Measurements from ENCODE around the gene CRTC2.

CRTC2 gene

GRCh38 chr1:153963030-153963849, 4.8 kb upstream of the CRTC2 start, which contains the start of gene SLC39A1:
Gene SLC39A1 (minus strand): TSS chr1:153963537. CDS start chr1:153962715, 822 bp downstream.
- DNase-seq: peak; percentile 96
- H3K27ac Mint-ChIP-seq: peak within 1 kb of the TSS; percentile 93
- peak within 1 kb of the TSS; percentile 89 for H3K4me3 Mint-ChIP-seq
- H3K9me3 Mint-ChIP-seq: no peaks in the 10 kb centered on the region
- H3K4me1 Mint-ChIP-seq (ENCODE audit: low read depth): peaks cover 66% of the 10 kb centered on the region
- H3K36me3 Mint-ChIP-seq (ENCODE audit: low read depth): peaks cover 67% of the 10 kb centered on the region
- H3K27me3 Mint-ChIP-seq: no peaks in the 10 kb centered on the region

GRCh38 chr1:153962088-153963029, 3.9 kb upstream of the CRTC2 start:
- peaks cover 59% of the 10 kb centered on the region for H3K4me1 Mint-ChIP-seq (ENCODE audit: low read depth)
- H3K9me3 Mint-ChIP-seq: no peaks in the 10 kb centered on the region
- no peaks in the 10 kb centered on the region for H3K27me3 Mint-ChIP-seq
- peak overlapping the region; percentile 93 for H3K27ac Mint-ChIP-seq
- peak overlapping the region; percentile 89 for H3K4me3 Mint-ChIP-seq
- no peak for DNase-seq
- H3K36me3 Mint-ChIP-seq (ENCODE audit: low read depth): peaks cover 74% of the 10 kb centered on the region

GRCh38 chr1:153961421-153961820, 3.0 kb upstream of the CRTC2 start:
- H3K27ac Mint-ChIP-seq: peak overlapping the region; percentile 93
- no peaks in the 10 kb centered on the region for H3K9me3 Mint-ChIP-seq
- H3K4me3 Mint-ChIP-seq: peak overlapping the region; percentile 89

GRCh38 chr1:153960206-153960605, 1.8 kb upstream of the CRTC2 start:
- peaks cover 62% of the 10 kb centered on the region for H3K4me1 Mint-ChIP-seq (ENCODE audit: low read depth)
- peaks cover 69% of the 10 kb centered on the region for H3K36me3 Mint-ChIP-seq (ENCODE audit: low read depth)
- H3K27me3 Mint-ChIP-seq: no peaks in the 10 kb centered on the region
- H3K4me3 Mint-ChIP-seq: no peak overlapping the region
- H3K9me3 Mint-ChIP-seq: no peaks in the 10 kb centered on the region
- H3K27ac Mint-ChIP-seq: peak overlapping the region; percentile 80
- DNase-seq: no peak

More at GRCh38 chr1:153961421-153961820, 3.0 kb upstream of the CRTC2 start:
- Mint-ChIP-seq H3K27me3 (no peaks in the 10 kb centered on the region), H3K4me1 (ENCODE audit: low read depth) (peaks cover 62% of the 10 kb centered on the region), H3K36me3 (ENCODE audit: low read depth) (peaks cover 72% of the 10 kb centered on the region)
- no peak for DNase-seq

- H3K4me3 Mint-ChIP-seq: no peak overlapping the region
- no peaks in the 10 kb centered on the region for H3K9me3 Mint-ChIP-seq
Observed at GRCh38 chr1:153959454-153959853, 1.0 kb upstream of the CRTC2 start.

GRCh38 chr1:153958961-153959260, 499 bp upstream of the CRTC2 start:
- peaks cover 76% of the 10 kb centered on the region for H3K36me3 Mint-ChIP-seq (ENCODE audit: low read depth)
- peak overlapping the region; percentile 93 for H3K4me3 Mint-ChIP-seq
- no peaks in the 10 kb centered on the region for H3K9me3 Mint-ChIP-seq
- no peak for DNase-seq
- H3K4me1 Mint-ChIP-seq (ENCODE audit: low read depth): peaks cover 69% of the 10 kb centered on the region
- peak overlapping the region; percentile 98 for H3K27ac Mint-ChIP-seq
- H3K27me3 Mint-ChIP-seq: no peaks in the 10 kb centered on the region

More at GRCh38 chr1:153959454-153959853, 1.0 kb upstream of the CRTC2 start:
- DNase-seq: no peak
- H3K36me3 Mint-ChIP-seq (ENCODE audit: low read depth): peaks cover 74% of the 10 kb centered on the region
- peaks cover 69% of the 10 kb centered on the region for H3K4me1 Mint-ChIP-seq (ENCODE audit: low read depth)
- H3K27me3 Mint-ChIP-seq: no peaks in the 10 kb centered on the region
- peak overlapping the region; percentile 98 for H3K27ac Mint-ChIP-seq

GRCh38 chr1:153957744-153958110, 685 bp downstream of the CRTC2 start:
- peaks cover 78% of the 10 kb centered on the region for H3K36me3 Mint-ChIP-seq (ENCODE audit: low read depth)
- peaks cover 68% of the 10 kb centered on the region for H3K4me1 Mint-ChIP-seq (ENCODE audit: low read depth)
- H3K27ac Mint-ChIP-seq: peak overlapping the region; percentile 98
- no peaks in the 10 kb centered on the region for H3K27me3 Mint-ChIP-seq
- no peak for DNase-seq
- H3K9me3 Mint-ChIP-seq: no peaks in the 10 kb centered on the region
- H3K4me3 Mint-ChIP-seq: peak overlapping the region; percentile 93

GRCh38 chr1:153956997-153957715, 1.3 kb downstream of the CRTC2 start:
- Mint-ChIP-seq H3K27ac (peak overlapping the region; percentile 98), H3K27me3 (no peaks in the 10 kb centered on the region), H3K9me3 (no peaks in the 10 kb centered on the region), H3K4me3 (peak overlapping the region; percentile 93), H3K36me3 (ENCODE audit: low read depth) (peaks cover 78% of the 10 kb centered on the region), H3K4me1 (ENCODE audit: low read depth) (peaks cover 62% of the 10 kb centered on the region)
- DNase-seq: no peak

GRCh38 chr1:153954826-153955225, 3.6 kb downstream of the CRTC2 start:
- H3K27ac Mint-ChIP-seq: peak overlapping the region; percentile 85

GRCh38 chr1:153953859-153954365, 4.5 kb downstream of the CRTC2 start:
- no peak for DNase-seq
- no peaks in the 10 kb centered on the region for H3K27me3 Mint-ChIP-seq
- H3K4me3 Mint-ChIP-seq: no peak overlapping the region
- peaks cover 40% of the 10 kb centered on the region for H3K4me1 Mint-ChIP-seq (ENCODE audit: low read depth)
- peaks cover 81% of the 10 kb centered on the region for H3K36me3 Mint-ChIP-seq (ENCODE audit: low read depth)
- H3K9me3 Mint-ChIP-seq: no peaks in the 10 kb centered on the region
- peak overlapping the region; percentile 85 for H3K27ac Mint-ChIP-seq

More at GRCh38 chr1:153954826-153955225, 3.6 kb downstream of the CRTC2 start:
- H3K4me3 Mint-ChIP-seq: no peak overlapping the region
- peaks cover 79% of the 10 kb centered on the region for H3K36me3 Mint-ChIP-seq (ENCODE audit: low read depth)
- DNase-seq: no peak
- no peaks in the 10 kb centered on the region for H3K27me3 Mint-ChIP-seq
- H3K9me3 Mint-ChIP-seq: no peaks in the 10 kb centered on the region
- H3K4me1 Mint-ChIP-seq (ENCODE audit: low read depth): peaks cover 47% of the 10 kb centered on the region

GRCh38 chr1:153951801-153952200, 6.6 kb downstream of the CRTC2 start:
- Mint-ChIP-seq H3K27me3 (no peaks in the 10 kb centered on the region), H3K36me3 (ENCODE audit: low read depth) (peaks cover 85% of the 10 kb centered on the region), H3K4me1 (ENCODE audit: low read depth) (peaks cover 36% of the 10 kb centered on the region), H3K27ac (peak overlapping the region; percentile 78), H3K9me3 (no peaks in the 10 kb centered on the region), H3K4me3 (no peak overlapping the region)
- DNase-seq: no peak

GRCh38 chr1:153951183-153951582, 7.2 kb downstream of the CRTC2 start:
- Mint-ChIP-seq H3K9me3 (no peaks in the 10 kb centered on the region), H3K4me1 (ENCODE audit: low read depth) (peaks cover 32% of the 10 kb centered on the region), H3K4me3 (no peak overlapping the region), H3K36me3 (ENCODE audit: low read depth) (peaks cover 85% of the 10 kb centered on the region), H3K27ac (peak overlapping the region; percentile 78), H3K27me3 (no peaks in the 10 kb centered on the region)
- DNase-seq: no peak

- peak within 1 kb of the TSS; percentile 93 for H3K4me3 Mint-ChIP-seq
- H3K9me3 Mint-ChIP-seq: no peaks in the 10 kb centered on the region
- peak within 1 kb of the TSS; percentile 96 for H3K27ac Mint-ChIP-seq
- no peaks in the 10 kb centered on the region for H3K27me3 Mint-ChIP-seq
- DNase-seq: peak; percentile 83
- H3K36me3 Mint-ChIP-seq (ENCODE audit: low read depth): peaks cover 90% of the 10 kb centered on the region
- peaks cover 29% of the 10 kb centered on the region for H3K4me1 Mint-ChIP-seq (ENCODE audit: low read depth)
Observed at GRCh38 chr1:153946622-153947241, 11.7 kb downstream of the CRTC2 start, which contains the start of gene DENND4B. Gene DENND4B (minus strand): TSS chr1:153946718. CDS start chr1:153944374, 2,344 bp downstream.
